ENCODE measurements around the gene SLC7A7.
"Not testable (repeated sequence)": the region's sequence is repeated elsewhere in the genome, so short reads cannot be mapped to it uniquely, and the experiment has no call there.

Gene SLC7A7

DNA sequence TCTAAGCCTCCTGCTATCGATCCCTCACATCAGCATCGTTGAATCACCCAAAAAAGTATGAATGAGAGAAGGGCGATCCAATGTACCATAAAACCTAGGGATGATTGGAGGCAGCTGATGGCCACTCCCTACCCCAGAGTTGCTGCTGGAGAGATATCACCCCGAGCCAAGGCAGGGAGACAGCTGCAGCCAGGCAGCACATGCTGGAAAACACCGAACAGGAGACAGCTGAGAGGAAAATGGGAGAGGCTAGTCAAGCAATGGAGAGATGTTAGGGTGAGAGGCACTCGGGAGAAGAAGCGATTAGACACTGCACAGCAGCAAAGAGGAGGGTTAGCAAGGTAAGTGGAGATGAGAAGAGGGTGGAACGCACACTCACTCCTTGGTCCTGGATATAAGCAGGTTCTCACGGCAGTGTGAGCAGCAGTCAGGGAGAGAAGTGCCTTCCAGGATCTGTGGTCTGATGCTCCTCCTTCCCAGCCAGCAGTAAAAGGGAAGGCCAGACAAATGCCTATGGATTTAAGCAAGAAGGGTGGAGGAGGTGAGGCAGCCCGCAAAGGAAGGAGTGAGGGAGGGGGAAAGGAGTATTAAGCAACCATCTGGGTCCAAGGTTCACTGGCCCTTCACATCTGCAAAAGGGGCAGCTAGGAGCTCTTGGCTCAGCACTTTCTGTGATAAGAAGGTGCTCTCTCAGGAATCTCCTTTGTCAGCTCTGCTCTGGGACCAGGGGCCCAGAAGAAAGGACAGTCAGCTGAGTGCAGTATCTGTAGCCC lies at the start of gene SLC7A7:
Gene SLC7A7 (minus strand): TSS at position 495 of the 773 bp plus-strand sequence. CDS start 2,037 bp downstream, outside the sequence.
- DNase-seq (ENCODE audit: low read depth in 2 of 2) = no peak

GRCh38 chr14:22864979-22865378 lies 49.7 kb upstream of the SLC7A7 start:
- no peak for DNase-seq (ENCODE audit: low read depth in 2 of 2)

GRCh38 chr14:22861651-22862050 lies 46.4 kb upstream of the SLC7A7 start:
- no peak for DNase-seq (ENCODE audit: low read depth in 2 of 2)

GRCh38 chr14:22860377-22860776 lies 45.1 kb upstream of the SLC7A7 start:
- not testable (repeated sequence) for DNase-seq (ENCODE audit: low read depth in 2 of 2)

GRCh38 chr14:22856428-22856827 lies 41.2 kb upstream of the SLC7A7 start:
- no peak for DNase-seq (ENCODE audit: low read depth in 2 of 2)

DNA sequence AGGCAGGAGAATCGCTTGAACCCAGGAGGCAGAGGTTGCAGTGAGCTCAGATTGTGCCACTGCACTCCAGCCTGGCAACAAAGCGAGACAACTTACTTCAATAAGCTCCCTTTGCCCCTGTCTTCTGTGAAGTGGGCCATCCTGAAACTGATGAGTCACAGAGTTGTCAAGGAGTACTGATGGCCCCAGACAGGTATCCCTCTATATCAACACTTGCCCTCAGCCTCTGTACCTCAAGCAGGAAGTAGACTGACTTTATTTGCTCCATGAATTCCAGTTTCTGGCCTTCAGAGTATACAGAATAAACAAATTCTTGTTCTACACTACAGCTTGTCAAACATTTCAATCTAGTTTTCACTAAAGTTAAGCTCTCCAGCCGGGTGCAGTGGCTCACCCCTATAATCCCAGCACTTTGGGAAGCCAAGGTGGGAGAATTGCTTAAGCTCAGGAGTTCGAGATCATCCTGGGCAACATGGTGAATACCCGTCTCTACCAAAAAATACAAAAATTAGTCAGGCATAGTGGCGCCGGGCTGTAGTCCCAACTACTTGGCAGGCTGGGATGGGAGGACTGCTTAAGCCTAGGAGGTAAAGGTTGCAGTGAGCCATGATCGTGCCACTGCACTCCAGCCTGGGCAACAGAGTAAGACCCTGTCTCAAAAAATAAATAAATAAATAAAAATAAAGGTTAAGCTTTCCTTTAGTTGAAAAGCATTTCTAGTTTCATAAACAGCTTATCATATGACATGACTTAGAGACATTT lies 39.9 kb upstream of the SLC7A7 start:
- DNase-seq (ENCODE audit: low read depth in 2 of 2) = no peak

DNA sequence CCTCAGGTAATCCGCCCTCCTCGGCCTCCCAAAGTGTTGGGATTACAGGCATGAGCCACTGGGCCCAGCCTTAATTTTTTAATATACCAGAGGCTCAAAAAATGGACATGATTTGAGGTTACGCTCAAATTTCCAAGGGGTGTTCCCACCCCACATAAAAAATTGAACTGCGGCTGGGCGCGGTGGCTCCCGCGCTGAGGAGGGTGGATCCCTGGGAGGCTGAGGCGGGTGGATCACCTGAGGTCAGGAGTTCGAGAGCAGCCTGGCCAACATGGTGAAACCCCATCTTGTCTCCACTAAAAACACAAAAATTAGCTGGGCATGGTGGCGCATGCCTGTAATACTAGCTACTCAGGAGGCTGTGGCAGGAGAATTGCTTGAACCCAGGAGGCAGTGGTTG lies 39.1 kb upstream of the SLC7A7 start:
- DNase-seq (ENCODE audit: low read depth in 2 of 2) = not testable (repeated sequence)

- DNase-seq (ENCODE audit: low read depth in 2 of 2) = peak; percentile 87 to 95
Observed at GRCh38 chr14:22852940-22853767, 37.9 kb upstream of the SLC7A7 start.

DNA sequence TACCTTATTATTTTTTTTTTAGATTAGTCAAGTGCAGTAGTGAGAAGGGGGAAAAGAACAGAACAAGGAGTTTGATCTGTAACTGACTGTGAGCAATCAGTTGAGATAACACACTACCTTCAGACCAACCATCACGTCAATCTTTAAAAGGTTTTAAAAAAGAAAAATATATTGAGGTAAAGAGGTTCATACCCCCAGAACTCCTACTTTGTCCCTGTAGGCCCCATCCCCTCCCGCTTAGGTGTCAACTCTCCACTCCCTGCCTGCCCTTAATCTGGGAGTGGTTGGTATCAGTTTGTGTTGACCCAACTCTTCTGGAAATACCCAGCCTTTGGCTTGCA lies 37.3 kb upstream of the SLC7A7 start:
- no peak for DNase-seq (ENCODE audit: low read depth in 2 of 2)

- not testable (repeated sequence) for DNase-seq (ENCODE audit: low read depth in 2 of 2)
Observed at GRCh38 chr14:22852178-22852577, 36.9 kb upstream of the SLC7A7 start.

GRCh38 chr14:22850944-22851764 lies 35.9 kb upstream of the SLC7A7 start:
- peak in 1 of 2 donors; percentile 24 for DNase-seq (ENCODE audit: low read depth in 2 of 2)

GRCh38 chr14:22849212-22849819 lies 34.1 kb upstream of the SLC7A7 start:
- no peak for DNase-seq (ENCODE audit: low read depth in 2 of 2)

GRCh38 chr14:22848351-22849164 lies 33.3 kb upstream of the SLC7A7 start:
- no peak for DNase-seq (ENCODE audit: low read depth in 2 of 2)

- DNase-seq (ENCODE audit: low read depth in 2 of 2) = no peak
Observed at GRCh38 chr14:22847661-22848341, 32.6 kb upstream of the SLC7A7 start.

DNA sequence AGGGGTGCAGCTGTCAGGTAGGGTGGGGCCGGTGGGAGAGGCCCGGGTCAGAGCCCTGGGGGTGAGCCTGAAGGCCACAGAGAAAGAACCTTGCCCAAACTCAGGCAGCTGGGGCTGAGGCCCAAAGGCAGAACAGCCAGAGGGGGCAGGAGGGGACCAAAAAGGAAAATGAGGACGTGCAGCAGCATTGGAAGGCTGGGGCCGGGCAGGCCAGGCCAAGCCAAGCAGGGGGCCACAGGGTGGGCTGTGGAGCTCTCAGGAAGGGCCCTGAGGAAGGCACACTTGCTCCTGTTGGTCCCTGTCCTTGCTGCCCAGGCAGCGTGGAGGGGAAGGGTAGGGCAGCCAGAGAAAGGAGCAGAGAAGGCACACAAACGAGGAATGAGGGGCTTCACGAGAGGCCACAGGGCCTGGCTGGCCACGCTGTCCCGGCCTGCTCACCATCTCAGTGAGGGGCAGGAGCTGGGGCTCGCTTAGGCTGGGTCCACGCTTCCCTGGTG lies 31.6 kb upstream of the SLC7A7 start:
- DNase-seq (ENCODE audit: low read depth in 2 of 2) = no peak

DNA sequence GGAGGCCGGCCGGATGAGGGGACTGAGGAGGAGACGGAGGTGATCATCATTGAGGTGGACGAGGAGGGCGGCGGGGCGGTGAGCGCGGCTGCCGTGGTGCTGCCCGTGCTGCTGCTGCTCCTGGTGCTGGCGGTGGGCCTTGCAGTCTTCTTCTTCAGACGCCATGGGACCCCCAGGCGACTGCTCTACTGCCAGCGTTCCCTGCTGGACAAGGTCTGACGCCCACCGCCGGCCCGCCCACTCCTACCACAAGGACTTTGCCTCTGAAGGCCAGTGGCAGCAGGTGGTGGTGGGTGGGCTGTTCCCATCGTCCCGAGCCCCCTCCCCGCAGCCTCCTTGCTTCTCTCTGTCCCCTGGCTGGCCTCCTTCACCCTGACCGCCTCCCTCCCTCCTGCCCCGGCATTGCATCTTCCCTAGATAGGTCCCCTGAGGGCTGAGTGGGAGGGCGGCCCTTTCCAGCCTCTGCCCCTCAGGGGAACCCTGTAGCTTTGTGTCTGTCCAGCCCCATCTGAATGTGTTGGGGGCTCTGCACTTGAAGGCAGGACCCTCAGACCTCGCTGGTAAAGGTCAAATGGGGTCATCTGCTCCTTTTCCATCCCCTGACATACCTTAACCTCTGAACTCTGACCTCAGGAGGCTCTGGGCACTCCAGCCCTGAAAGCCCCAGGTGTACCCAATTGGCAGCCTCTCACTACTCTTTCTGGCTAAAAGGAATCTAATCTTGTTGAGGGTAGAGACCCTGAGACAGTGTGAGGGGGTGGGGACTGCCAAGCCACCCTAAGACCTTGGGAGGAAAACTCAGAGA lies 30.8 kb upstream of the SLC7A7 start:
- DNase-seq (ENCODE audit: low read depth in 2 of 2) = no peak

DNA sequence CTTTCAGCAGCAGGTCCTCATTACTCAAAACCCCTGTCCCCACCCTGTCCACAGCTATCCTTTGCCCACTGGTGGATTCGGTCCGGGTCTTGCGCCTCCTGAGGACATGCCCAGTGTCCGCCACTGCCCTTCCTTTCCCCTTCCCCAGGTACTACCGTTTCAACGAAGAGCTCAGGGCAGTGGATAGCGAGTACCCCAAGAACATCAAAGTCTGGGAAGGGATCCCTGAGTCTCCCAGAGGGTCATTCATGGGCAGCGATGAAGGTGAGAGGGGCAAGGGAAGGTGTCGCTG lies 29.8 kb upstream of the SLC7A7 start:
- no peak for DNase-seq (ENCODE audit: low read depth in 2 of 2)

- no peak for DNase-seq (ENCODE audit: low read depth in 2 of 2)
Observed at GRCh38 chr14:22844221-22845102, 29.2 kb upstream of the SLC7A7 start.

Data from stimulated activated CD8-positive, alpha-beta memory T cell treated with anti-CD3 and anti-CD28 coated beads, Interleukin-2, amount 100 ng/mL, for 48 hours (primary cell).